OCI-LY7 (cell line): ENCODE results near the gene PTCH1. TPM values are rescaled to one million over a fixed set of nuclear protein-coding genes. Genes with fewer than 3 reads are reported as not detected.

Experiments used
- Bru-seq: library from RNA; stranded (reverse); fragments of 400-500 nt; gene quantifications from one replicate; lab custom pipeline; 2021; lab: Mats Ljungman, UMichigan
- BruChase-seq, 2 experiments: library from RNA; stranded (reverse); fragments of 400-500 nt; gene quantifications; one replicate each; lab custom pipeline; 2021; lab: Mats Ljungman, UMichigan
- BruUV-seq: library from RNA; stranded (reverse); fragments of 400-500 nt; replicated peaks from 2 replicates; lab custom pipeline; 2021; lab: Mats Ljungman, UMichigan
- CTCF ChIA-PET: fragments of 300-600 bp; sonication (Branson Sonifier 250); formaldehyde crosslinking; loops from one replicate; lab custom pipeline; 2022; ENCODE audit warnings: antibody characterized with exemption; ENCODE audit not compliant: unreplicated experiment; lab: Charles Lee
- POLR2A ChIA-PET: fragments of 300-600 bp; sonication (Branson Sonifier 250); formaldehyde crosslinking; loops from one replicate; lab custom pipeline; 2022; ENCODE audit warnings: antibody characterized with exemption; lab: Charles Lee
- DNase-seq: peaks from one replicate; pipeline ENCODE4 v3.0.0-alpha.2; 2015; ENCODE audit warnings: low spot score
- H2AFZ ChIP-seq: fragments of 200-600 bp; sonication (generic), shearing (Covaris generic); 2 replicates; pipeline ENCODE4 v1.6.1; 2014; ENCODE audit warnings: mild to moderate bottlenecking, antibody characterized with exemption, low read length, moderate library complexity
- H3K27ac ChIP-seq: fragments of 200-600 bp; sonication (generic); 2 replicates; pipeline ENCODE4 v1.5.1; 2014; ENCODE audit warnings: mixed run types, low read depth, mild to moderate bottlenecking, moderate library complexity, low read length, inconsistent platforms; ENCODE audit not compliant: poor library complexity, severe bottlenecking
- H3K36me3 ChIP-seq: fragments of 200-600 bp; sonication (generic); 2 replicates; pipeline ENCODE4 v1.6.1; 2014; ENCODE audit warnings: mild to moderate bottlenecking, antibody characterized with exemption, low read length, moderate library complexity, mixed read lengths; ENCODE audit not compliant: insufficient read depth
- H3K4me1 ChIP-seq: fragments of 200-600 bp; sonication (generic); 2 replicates; pipeline ENCODE4 v1.5.1; 2014; ENCODE audit warnings: mild to moderate bottlenecking, low read length; ENCODE audit not compliant: insufficient read depth, poor library complexity, severe bottlenecking
- H3K4me2 ChIP-seq: fragments of 200-600 bp; sonication (generic); 2 replicates; pipeline ENCODE4 v1.6.1; 2014; ENCODE audit warnings: mild to moderate bottlenecking, low read length
- H3K4me3 ChIP-seq: fragments of 200-600 bp; sonication (generic); 2 replicates; pipeline ENCODE4 v1.5.1; 2014; ENCODE audit warnings: mild to moderate bottlenecking, low read depth, low read length; ENCODE audit not compliant: poor library complexity, severe bottlenecking
- H3K79me2 ChIP-seq: fragments of 200-600 bp; sonication (generic); 2 replicates; pipeline ENCODE4 v1.6.1; 2016; ENCODE audit warnings: low read depth, mild to moderate bottlenecking, low read length, moderate library complexity, mixed read lengths; ENCODE audit not compliant: insufficient read depth
- H3K9me2 ChIP-seq: fragments of 200-600 bp; sonication (generic); 2 replicates; pipeline ENCODE4 v1.6.1; 2016; ENCODE audit warnings: mild to moderate bottlenecking, low read length, mixed read lengths; ENCODE audit not compliant: insufficient read depth
- H3K9me3 ChIP-seq: fragments of 200-600 bp; sonication (generic); 2 replicates; pipeline ENCODE4 v1.6.1; 2014; ENCODE audit warnings: mild to moderate bottlenecking, mixed run types, low read length, mixed read lengths
- H4K20me1 ChIP-seq: fragments of 200-600 bp; sonication (generic); 2 replicates; pipeline ENCODE4 v1.6.1; 2014; ENCODE audit warnings: mild to moderate bottlenecking, antibody characterized with exemption, low read length, moderate library complexity, mixed read lengths; ENCODE audit not compliant: insufficient read depth
- CTCF ChIP-seq: fragments of 200-600 bp; sonication (generic); conservative IDR thresholded peaks from 2 replicates; pipeline ENCODE4 v1.5.1; 2014; ENCODE audit warnings: mild to moderate bottlenecking, antibody characterized with exemption, low read length, moderate library complexity, mixed read lengths
- EZH2phosphoT487 ChIP-seq: fragments of 200-600 bp; sonication (generic); IDR thresholded peaks from 2 replicates; pipeline ENCODE4 v1.6.1; 2018; ENCODE audit warnings: low read depth, borderline replicate concordance, mild to moderate bottlenecking, mixed run types, antibody characterized with exemption, low read length, moderate library complexity, mixed read lengths
- intact Hi-C: fragments of 100-400 bp; cut with micrococcal nuclease; formaldehyde crosslinking; loops from one replicate; pipeline ENCODE4 v1.10.0; 2022; ENCODE audit not compliant: unreplicated experiment
- long read RNA-seq: library from polyadenylated mRNA; stranded (forward); transcript quantifications from one replicate; pipeline ENCODE4 v2.0.0, GENCODE V29; 2022
- total RNA-seq, 2 experiments: library from RNA; depleted of rRNA in 1 of 2; stranded (reverse); fragments of >200 nt in 1 of 2; shearing (Covaris generic) in 1 of 2; gene quantifications; 2 replicates each; pipeline ENCODE4 v1.2.3, GENCODE V29; 2014 to 2022

PTCH1 gene
- total RNA-seq (2014; rRNA removed; shearing (Covaris generic)) (13.1 and 16.5 TPM in 2 replicates), total RNA-seq (2022) (36.1 and 49.9 TPM in 2 replicates), Bru-seq, nascent RNA (percentile 74 among the genes with signal in this experiment), BruChase-seq, experiment 1, labeled RNA remaining after a 6-hour chase (percentile 66 among the genes with signal in this experiment), BruChase-seq, experiment 2, labeled RNA remaining after a 2-hour chase (percentile 68 among the genes with signal in this experiment)
- long read RNA-seq, partial matches to known transcripts = 0 of 4 reads
- long read RNA-seq, other reads (novel, unspliced or antisense) = 4 of 4 reads

GRCh38 chr9:95516734-95517558 lies at the start of gene PTCH1:
PTCH1 (minus strand) TSS chr9:95516971.
- ChIA-PET CTCF (no interaction called here), POLR2A (no interaction called here)
- DNase-seq = no peak
- no TSS peak for BruUV-seq
- no peaks in the 10 kb centered on the region for H3K36me3 ChIP-seq
- H4K20me1 ChIP-seq = 0 out of 2 replicates have a peak, but pooled peaks cover 3% of the 10 kb centered on the region
- H3K9me2 ChIP-seq = no peaks in the 10 kb centered on the region
- H3K4me1 ChIP-seq = peaks cover 6% of the 10 kb centered on the region
- TF ChIP-seq CTCF (no peak), EZH2phosphoT487 (peak; percentile 60; the same call in 1 of the 2 replicates)
- no peak within 1 kb of the TSS for H3K27ac ChIP-seq
- no peaks in the 10 kb centered on the region for H3K9me3 ChIP-seq
- no peak within 1 kb of the TSS for H2AFZ ChIP-seq
- peak within 1 kb of the TSS; percentile 63 for H3K4me2 ChIP-seq
- intact Hi-C loops = no loop called here
- H3K79me2 ChIP-seq = 0 out of 2 replicates have a peak, but pooled peaks cover 3% of the 10 kb centered on the region
- H3K4me3 ChIP-seq = peak within 1 kb of the TSS; percentile 62

- TF ChIP-seq EZH2phosphoT487 (no peak), CTCF (no peak)
- Histone ChIP-seq H3K4me1 (no peaks in the 10 kb centered on the region), H3K9me2 (no peaks in the 10 kb centered on the region), H3K4me3 (no peak overlapping the region), H3K9me3 (no peaks in the 10 kb centered on the region), H3K36me3 (no peaks in the 10 kb centered on the region), H3K4me2 (no peak overlapping the region), H4K20me1 (no peaks in the 10 kb centered on the region), H3K79me2 (no peaks in the 10 kb centered on the region), H3K27ac (no peak overlapping the region), H2AFZ (no peak overlapping the region)
- no peak for DNase-seq
- CTCF ChIA-PET = no interaction called here
- intact Hi-C loops = no loop called here
- POLR2A ChIA-PET = no interaction called here
- no TSS peak for BruUV-seq
These were observed 49.2 kb upstream of the PTCH1 start for GRCh38 chr9:95565982-95566381.
